ENCODE data around the gene TACC3.

DNA sequence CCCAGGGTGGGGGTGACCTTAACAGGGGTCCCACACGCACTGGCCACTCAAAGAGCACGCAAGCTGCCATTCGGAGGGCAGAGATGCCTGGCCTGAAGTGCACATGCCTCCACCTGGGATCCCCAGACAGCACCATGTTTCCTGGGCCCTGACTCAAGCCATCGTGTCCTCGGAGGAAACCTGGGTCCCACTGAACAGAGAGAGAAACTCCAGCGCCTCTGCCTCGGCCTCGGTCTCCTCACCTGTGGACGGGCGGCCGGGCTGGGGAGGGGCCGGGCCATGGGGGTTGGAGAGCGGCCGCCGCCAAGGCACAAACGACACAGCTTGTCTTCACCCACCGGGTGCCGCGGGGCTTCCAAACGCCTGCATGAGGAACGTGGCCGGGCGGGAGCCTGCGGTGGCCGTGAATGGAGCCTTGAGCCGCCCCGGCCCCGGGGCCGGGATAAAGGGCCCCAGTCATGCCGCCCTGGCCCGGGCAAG is 41.8 kb downstream of the TACC3 start:
- no peak for TF ChIP-seq FOXP1 (CRISPR knock-in tag; IDR thresholded peaks at IDR 0.05; ENCODE audit: borderline replicate concordance)
- TF ChIP-seq, protein P1, sequence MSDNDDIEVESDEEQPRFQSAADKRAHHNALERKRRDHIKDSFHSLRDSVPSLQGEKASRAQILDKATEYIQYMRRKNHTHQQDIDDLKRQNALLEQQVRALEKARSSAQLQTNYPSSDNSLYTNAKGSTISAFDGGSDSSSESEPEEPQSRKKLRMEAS (CRISPR knock-in tag; IDR thresholded peaks at IDR 0.05), result no peak
- no peak for TF ChIP-seq CREB1 (CRISPR knock-in tag; IDR thresholded peaks at IDR 0.05)
- TF ChIP-seq KAT7 (CRISPR knock-in tag; IDR thresholded peaks at IDR 0.05; ENCODE audit: borderline replicate concordance), result no peak
- TF ChIP-seq, protein P2, sequence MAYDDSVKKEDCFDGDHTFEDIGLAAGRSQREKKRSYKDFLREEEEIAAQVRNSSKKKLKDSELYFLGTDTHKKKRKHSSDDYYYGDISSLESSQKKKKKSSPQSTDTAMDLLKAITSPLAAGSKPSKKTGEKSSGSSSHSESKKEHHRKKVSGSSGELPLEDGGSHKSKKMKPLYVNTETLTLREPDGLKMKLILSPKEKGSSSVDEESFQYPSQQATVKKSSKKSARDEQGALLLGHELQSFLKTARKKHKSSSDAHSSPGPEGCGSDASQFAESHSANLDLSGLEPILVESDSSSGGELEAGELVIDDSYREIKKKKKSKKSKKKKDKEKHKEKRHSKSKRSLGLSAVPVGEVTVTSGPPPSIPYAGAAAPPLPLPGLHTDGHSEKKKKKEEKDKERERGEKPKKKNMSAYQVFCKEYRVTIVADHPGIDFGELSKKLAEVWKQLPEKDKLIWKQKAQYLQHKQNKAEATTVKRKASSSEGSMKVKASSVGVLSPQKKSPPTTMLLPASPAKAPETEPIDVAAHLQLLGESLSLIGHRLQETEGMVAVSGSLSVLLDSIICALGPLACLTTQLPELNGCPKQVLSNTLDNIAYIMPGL (CRISPR knock-in tag; IDR thresholded peaks at IDR 0.05), result no peak
- no peak for TF ChIP-seq IRF1 (CRISPR knock-in tag; IDR thresholded peaks at IDR 0.05)
- no peak for TF ChIP-seq GTF2I (CRISPR knock-in tag; conservative IDR thresholded peaks at IDR 0.05)
- no peak for TF ChIP-seq MYBL2 (CRISPR knock-in tag; IDR thresholded peaks at IDR 0.05)

Data from WTC11 (cell line).